ENCODE measurements around the gene C1orf167.
"Not testable (repeated sequence)": the region's sequence is repeated elsewhere in the genome, so short reads cannot be mapped to it uniquely, and the experiment has no call there.

C1orf167 gene

GRCh38 chr1:11796036-11796828, 34.2 kb downstream of the C1orf167 start:
- intact Hi-C loops (cut with DNase I): no loop called here
- DNase-seq: peak in 2 of 10 donors; percentile 59 to 62

- intact Hi-C loops (cut with DNase I): no loop called here
- DNase-seq: peak in 1 of 10 donors; percentile 57
Measured at GRCh38 chr1:11797525-11798216, 35.7 kb downstream of the C1orf167 start.

DNA sequence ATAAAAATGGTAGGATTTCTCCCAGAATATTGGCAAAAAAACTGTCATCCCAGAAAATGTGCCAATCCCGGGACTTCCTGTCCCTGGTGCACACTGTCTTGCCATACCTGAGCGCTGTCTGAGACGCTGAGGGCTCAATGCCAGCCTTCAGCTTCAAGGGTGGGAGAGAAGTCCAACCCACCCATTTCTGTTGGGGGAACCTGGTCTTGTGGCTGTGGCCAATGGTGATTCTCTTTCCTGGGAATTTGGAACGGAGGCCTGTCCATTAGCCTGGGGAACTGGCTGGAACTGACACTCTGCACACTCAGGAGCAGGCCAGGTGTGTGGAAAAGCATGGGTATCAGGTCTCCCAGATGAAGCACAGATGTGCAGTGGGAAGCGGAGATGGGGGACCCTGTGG, 37.1 kb downstream of the C1orf167 start:
- peak in 1 of 10 donors; percentile 10 for DNase-seq
- intact Hi-C loops (cut with DNase I): no loop called here

GRCh38 chr1:11799896-11800295, 37.9 kb downstream of the C1orf167 start:
- intact Hi-C loops (cut with DNase I): loop anchor here (10.0 kb wide), 1 partner anchor 145 kb away; the partner anchor contains the start of genes FBXO2 and FBXO44
- DNase-seq: peak in 3 of 10 donors; percentile 20 to 70 (median 33)

GRCh38 chr1:11800391-11800755, 38.4 kb downstream of the C1orf167 start:
- DNase-seq: peak in 2 of 10 donors; percentile 32 to 39
- intact Hi-C loops (cut with DNase I): loop anchor here (10.0 kb wide), 1 partner anchor 146 kb away; the partner anchor contains the start of genes FBXO2 and FBXO44

DNA sequence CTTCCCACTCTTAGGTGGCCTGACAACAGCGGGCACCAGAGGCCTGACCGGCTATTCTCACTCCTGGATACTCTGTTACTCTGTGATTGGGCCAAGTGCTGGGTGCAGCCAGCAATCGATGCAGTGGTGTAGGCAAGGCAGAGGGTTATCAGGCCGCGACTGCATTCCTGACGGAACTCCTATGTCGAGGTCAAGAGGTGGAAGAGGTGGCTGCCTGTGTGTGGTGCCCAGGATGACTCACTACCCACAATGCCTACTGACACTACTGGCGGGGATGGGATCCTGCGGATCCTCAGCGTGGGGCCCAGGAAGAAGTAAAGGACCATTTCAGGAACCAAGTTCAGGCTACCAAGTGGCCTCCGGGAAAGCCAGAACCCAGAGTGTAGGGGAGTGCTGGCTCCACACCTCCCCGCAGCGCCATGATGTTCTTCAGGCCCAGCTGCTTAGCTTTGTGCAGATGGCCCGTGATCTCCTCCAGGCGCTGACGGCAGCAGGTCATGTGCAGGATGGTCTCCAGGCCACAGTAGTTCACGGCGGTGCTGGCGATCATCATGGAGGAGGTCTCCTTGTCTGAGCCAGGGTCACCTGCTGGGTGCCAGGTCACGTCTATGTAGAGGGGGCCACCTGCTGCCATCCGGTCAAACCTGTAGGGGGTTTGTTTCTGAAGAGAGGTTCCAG, 38.9 kb downstream of the C1orf167 start:
- peak in 3 of 10 donors; percentile 61 to 83 (median 61) for DNase-seq
- intact Hi-C loops (cut with DNase I): loop anchor here (10.0 kb wide), 1 partner anchor 146 kb away; the partner anchor contains the start of genes FBXO2 and FBXO44

- intact Hi-C loops (cut with DNase I): loop anchor here (10.0 kb wide), 1 partner anchor 148 kb away; the partner anchor contains the start of genes FBXO2 and FBXO44
- peak in 2 of 10 donors; percentile 23 to 52 for DNase-seq
Measured at GRCh38 chr1:11802616-11802972, 40.6 kb downstream of the C1orf167 start.

DNA sequence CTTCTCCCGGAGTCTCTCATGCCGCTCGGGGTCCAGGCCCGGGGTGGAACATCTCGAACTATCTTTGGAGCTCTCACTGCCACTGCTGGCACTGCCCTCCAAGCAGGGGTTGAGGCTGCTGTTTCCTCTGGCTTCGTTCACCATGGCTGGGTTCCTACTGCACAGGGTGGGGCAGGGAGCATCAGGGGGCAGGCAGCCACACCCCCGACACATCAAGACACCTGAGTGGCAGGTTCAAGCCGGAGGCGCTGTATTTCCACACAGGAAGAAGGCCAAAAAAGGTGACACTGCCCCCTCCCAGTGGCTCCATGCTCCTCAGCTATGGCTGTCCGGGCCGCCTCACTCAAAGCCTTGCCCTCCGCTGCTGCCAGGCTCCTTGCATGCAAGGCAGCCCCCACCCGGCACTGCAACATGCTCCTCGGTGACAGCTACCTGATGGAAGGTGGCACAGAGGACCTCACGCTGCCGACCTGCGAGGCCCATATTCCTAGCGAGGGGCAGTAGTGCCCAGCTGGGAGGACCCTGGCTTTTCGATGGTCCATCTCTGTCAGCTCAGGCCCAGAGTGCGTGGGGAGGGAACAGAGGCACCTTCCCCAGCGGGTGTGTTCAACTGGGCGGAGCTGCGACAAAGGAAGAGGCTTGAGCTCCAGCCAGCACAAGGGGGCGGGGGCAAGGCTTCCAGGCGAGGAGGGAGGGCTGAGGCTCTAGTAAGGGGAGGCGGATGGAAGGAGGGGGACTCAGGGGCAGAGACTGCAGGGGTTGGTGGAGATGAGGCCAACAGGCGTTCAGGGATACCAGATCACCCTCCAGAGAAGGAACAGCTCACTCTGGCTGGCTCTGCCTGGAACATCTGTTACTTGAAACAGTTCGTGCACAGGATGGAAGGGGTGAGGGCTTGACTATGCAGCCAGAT, 41.2 kb downstream of the C1orf167 start:
- intact Hi-C loops (cut with DNase I): loop anchor here (10.0 kb wide), 1 partner anchor 148 kb away; the partner anchor contains the start of genes FBXO2 and FBXO44
- DNase-seq: peak; percentile 33 to 95 (median 68)

DNA sequence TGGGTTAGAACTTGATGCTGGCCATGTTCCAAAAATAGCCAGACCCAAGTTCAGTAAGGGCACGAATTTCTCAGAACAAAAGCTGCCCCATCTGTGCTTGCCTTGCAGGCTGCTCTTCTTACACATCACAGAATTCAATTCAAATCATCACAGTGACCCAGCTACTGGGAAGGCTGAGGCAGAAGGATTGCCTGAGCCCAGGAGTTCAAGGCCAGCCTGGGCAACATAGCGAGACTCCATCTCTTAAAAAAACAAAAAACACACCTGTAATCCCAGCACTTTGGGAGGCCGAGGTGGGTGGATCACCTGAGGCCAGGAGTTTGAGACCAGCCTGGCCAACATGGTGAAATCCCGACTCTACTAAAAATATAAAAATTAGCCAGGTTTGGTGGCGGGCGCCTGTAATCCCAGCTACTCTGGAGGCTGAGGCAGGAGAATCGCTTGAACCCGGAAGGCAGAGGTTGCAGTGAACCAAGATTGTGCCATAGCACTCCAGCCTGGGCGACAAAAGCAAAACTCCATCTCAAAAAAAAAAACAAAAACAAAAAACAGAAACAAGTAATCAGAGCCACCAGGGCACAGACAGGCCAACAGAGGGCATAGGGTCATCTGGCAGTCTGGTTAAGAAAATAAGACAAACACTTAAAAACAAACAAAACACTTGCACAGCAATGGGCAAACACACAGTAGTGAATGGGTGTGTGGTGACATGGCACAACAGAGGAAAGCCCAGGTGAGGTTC, 42.1 kb downstream of the C1orf167 start:
- intact Hi-C loops (cut with DNase I): loop anchor here (2.0 to 10.0 kb wide), 2 partner anchors 73 to 149 kb away; partner anchors contain the start of genes FBXO2 and FBXO44
- not testable (repeated sequence) for DNase-seq

GRCh38 chr1:11804666-11805421, 42.9 kb downstream of the C1orf167 start:
- peak in 1 of 10 donors; percentile 59 for DNase-seq
- intact Hi-C loops (cut with DNase I): loop anchor here (2.0 to 10.0 kb wide), 2 partner anchors 74 to 150 kb away; partner anchors contain the start of genes FBXO2 and FBXO44

DNA sequence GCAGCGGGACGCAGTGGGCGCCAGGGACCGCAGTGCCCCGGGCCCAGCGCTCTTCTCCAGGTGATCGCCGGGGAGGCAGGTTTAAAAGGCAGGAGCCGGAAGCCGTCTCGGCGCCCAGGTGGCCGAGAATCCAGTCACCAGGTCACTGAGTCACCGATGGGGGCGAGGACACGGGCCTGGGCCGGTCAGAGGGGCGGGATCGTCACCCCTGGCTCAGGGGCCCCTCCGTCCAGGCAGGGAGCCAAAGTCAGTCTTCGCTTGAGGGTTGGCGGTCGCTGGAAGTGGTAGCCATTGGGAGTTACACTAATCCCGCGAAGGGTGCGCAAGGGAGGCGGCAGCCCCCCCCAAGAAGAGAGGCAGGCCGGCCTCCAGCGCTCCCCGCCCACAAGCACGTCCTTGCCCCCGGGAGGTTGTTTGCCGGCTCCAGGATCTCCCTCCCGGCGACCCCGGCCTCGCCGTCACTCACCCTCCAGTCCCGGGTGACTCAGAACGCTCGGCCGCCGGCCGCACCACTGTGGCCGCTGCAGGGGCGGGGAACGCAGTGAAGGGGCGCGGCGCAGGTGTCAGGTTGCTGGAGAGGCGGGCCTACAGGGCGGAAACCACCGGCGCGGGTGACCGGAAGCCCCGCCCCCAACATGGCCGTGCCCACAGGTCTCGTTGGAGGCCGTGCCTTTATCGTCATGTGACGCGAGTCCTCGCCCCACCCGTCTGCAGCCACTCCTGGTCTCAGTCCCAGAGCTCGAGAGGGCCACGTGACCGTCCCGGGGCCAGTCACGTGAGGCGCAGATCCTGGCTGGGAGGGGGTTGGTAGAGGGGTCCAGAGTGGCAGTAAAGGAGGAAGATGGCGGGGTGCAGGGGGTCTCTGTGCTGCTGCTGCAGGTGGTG, 43.7 kb downstream of the C1orf167 start, which contains the start of the genes CLCN6 and MTHFR:
TSS of gene CLCN6 (plus strand) at position 770 of the 885 bp plus-strand sequence. CDS start at position 842, 72 bp downstream.
TSS of gene MTHFR (minus strand) at position 543 of the 885 bp plus-strand sequence. CDS start 2,848 bp downstream, outside the sequence.
- intact Hi-C loops (cut with DNase I): loop anchor here (2.0 to 10.0 kb wide), 2 partner anchors 75 to 151 kb away; partner anchors contain the start of genes FBXO2 and FBXO44
- peak; percentile 98 to 100 (median 99) for DNase-seq

- peak in 1 of 10 donors; percentile 70 for DNase-seq
- intact Hi-C loops (cut with DNase I): loop anchor here (10.0 kb wide), 1 partner anchor 152 kb away; the partner anchor contains the start of genes FBXO2 and FBXO44
Measured at GRCh38 chr1:11806307-11806936, 44.4 kb downstream of the C1orf167 start.

DNA sequence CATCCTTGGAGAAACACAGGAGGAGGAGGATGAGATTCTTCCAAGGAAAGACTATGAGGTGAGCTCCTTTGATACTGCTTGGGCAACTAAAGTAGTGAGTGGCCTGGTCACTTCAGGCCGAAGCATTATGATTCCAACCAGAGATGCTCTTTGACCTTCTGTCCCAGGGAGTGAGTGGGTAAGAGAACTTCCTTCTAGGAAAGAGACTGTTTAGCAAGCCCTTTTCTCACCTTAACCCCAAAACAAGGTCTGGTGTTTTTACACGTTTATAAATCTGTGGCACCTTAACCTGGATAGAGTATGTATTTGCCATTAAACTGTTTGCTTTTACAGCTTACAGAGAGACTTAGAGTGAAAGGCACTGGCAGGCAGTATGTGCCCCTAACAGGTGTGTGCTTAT, 45.1 kb downstream of the C1orf167 start:
- DNase-seq: peak in 1 of 10 donors; percentile 7
- intact Hi-C loops (cut with DNase I): loop anchor here (10.0 kb wide), 1 partner anchor 152 kb away; the partner anchor contains the start of genes FBXO2 and FBXO44

DNA sequence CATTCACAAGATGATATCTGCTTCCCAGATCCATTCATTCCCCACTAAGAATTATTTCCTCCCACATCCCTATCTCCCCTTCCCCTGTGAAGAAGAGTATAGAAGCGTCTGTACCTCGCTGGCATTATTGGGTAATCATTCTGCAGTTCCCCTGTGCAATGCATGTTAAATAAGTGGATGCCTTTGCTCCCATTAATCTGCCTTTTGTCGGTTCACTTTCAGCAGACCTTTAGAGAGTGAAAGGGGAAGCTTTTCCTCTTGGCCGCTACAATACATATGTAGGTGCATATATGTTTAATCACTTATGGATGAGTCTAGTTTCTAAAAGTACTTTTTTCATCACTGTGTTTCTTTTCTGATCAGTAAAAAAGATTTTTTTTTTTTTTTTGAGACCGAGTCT, 51.0 kb downstream of the C1orf167 start:
- DNase-seq: no peak
- intact Hi-C loops (cut with DNase I): no loop called here

DNA sequence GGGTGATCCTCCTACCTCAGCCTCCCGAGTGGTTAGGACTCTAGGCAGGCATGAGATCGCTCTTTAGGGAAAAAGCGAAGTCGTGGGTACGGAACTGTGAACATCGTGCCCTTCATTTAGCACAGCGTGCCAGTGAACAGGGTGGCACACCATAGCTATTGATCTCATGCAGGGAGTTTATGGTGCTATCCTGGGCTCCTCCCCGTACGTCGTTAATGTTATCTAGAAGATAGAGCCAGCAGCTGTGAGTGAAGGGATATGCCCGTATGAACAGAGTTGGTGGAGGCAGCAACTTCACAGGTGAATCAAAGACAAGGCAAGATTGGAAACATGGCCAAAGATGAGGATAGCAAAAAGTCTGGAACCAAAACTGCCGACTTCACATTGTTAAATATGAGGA, 55.2 kb downstream of the C1orf167 start:
- intact Hi-C loops (cut with DNase I): no loop called here
- DNase-seq: peak in 1 of 10 donors; percentile 31

DNA sequence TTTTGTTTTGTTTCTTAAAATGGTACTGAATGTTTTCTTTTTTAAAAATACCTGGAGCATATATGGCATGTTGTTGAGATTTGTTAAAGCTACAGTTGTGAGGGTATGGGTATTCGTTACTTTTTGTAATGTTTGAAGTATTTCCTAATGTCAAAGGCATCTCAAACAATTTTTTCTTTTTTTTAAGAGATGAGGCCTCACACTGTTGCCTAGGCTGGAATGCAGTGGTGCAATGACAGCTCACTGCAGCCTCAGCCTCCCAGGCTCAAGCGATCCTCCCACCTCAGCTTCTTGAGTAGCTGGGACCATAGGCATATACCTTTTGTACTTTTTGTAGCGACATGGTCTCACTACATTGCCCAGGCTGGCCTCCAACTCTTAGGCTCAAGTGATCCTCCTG, 60.1 kb downstream of the C1orf167 start:
- intact Hi-C loops (cut with DNase I): no loop called here
- no peak for DNase-seq
